HG03469 (cell line): ENCODE results near the gene TBCA.

Experiments used
- ATAC-seq: cut with Tn5 transposase; IDR thresholded peaks from one replicate; pipeline ENCODE4 v1.9.1; 2021; ENCODE audit warnings: mild to moderate bottlenecking, moderate library complexity, moderate number of reproducible peaks; ENCODE audit not compliant: unreplicated experiment

Gene TBCA, protein sequence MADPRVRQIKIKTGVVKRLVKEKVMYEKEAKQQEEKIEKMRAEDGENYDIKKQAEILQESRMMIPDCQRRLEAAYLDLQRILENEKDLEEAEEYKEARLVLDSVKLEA

GRCh38 chr5:77775790-77776553 lies at the start of gene TBCA:
TSS of gene TBCA (minus strand) at chr5:77776339. CDS start at chr5:77776257, 82 bp downstream.
- ATAC-seq, result peak; percentile 78

- no peak for ATAC-seq
Observed at GRCh38 chr5:77824981-77825380, 48.8 kb upstream of the TBCA start.

GRCh38 chr5:77816686-77817085 lies 40.5 kb upstream of the TBCA start:
- ATAC-seq, result no peak

DNA sequence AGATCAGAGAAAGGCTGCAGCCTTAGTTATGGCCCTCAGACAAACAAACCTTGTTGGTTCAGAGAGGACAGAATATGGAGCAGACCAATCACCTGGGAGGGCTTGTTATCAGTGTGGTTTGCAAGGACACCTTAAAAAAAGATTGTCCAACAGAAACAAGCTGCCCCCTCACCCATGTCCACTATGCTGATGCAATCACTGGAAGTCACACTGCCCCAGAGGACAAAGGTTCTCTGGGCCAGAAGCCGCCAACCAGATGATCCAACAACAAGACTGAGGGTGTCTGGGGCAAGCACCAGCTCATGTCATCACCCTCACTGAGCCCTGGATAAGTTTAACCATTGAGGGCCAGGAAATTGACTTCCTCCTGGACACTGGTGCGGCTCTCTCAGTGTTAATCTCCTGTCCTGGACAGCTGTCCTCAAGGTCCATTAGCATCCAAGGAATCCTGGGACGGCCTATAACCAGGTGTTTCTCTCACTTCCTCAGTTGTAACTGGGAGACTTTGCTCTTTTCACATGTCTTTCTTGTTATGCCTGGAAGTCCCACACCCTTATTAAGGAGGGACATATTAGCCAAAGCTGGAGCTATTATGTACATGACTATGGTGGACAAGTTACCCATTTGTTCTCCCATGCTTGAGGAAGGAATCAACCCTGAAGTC lies 36.9 kb upstream of the TBCA start:
- no peak for ATAC-seq

DNA sequence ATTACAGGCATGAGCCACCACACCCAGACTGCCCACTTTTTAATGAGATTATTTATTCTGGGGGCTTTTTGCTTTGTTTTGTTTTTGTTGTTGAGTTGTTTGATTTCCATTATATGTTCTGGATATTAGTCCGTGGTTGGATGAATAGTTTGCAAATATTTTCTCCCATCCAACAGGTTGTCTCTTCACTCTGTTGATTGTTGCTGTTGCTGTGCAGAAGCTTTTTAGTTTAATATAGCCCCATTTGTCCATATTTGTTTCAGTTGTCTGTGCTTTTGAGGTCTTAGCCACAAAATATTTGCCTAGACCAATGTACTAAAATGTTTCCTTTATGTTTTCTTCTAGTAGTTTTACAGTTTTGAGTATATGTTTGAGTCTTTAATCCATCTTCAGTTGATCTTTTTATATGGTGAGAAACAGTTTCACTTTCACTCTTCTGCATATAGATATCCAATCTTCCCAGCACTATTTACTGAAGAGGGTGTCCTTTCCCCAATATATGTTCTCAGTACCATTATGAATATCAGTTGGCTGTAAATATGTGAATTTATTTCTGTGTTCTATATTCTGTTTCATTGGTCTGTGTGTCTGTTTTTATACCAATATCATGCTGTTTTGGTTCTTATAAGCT lies 30.2 kb upstream of the TBCA start:
- ATAC-seq, result no peak

GRCh38 chr5:77798456-77798855 lies 22.3 kb upstream of the TBCA start:
- no peak for ATAC-seq

GRCh38 chr5:77797136-77797535 lies 21.0 kb upstream of the TBCA start:
- ATAC-seq, result no peak

GRCh38 chr5:77795846-77796245 lies 19.7 kb upstream of the TBCA start:
- no peak for ATAC-seq

DNA sequence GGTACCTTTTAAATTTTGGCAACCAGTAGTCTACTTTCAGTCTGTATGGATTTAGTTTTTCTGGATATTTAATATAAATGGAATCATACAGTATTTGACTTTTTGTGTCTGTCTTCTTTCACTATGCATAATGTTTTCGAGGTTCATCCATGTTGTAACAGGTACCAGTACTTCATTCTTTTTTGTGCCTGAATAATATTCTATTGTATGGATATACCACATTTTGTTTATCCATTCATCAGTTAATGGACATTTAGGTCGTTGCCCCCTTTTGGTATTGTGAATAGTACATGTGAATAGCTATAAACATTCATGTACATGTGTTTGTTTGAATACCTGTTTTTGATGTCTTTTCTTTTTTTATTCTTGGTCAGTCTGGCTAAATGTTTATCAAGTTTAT lies 19.1 kb upstream of the TBCA start:
- ATAC-seq, result no peak

DNA sequence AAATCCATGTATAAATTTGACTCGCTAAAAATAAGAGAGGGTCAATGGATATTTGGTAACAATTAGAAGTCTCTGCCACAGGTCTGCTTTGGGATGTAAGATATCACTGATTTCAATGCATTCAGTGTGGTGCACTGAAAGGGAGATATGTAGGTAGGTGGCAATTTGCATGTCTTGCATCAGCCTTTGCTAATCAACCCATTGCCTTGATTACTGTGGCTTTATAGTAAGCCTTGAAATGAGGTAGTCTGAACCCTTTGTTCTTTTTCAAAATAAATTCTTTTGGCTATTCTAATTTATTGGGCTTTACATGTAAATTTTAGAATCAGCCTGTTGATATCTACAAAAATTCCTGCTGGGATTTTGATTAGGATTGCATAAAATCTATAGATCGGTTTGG lies 15.8 kb upstream of the TBCA start:
- ATAC-seq, result no peak

DNA sequence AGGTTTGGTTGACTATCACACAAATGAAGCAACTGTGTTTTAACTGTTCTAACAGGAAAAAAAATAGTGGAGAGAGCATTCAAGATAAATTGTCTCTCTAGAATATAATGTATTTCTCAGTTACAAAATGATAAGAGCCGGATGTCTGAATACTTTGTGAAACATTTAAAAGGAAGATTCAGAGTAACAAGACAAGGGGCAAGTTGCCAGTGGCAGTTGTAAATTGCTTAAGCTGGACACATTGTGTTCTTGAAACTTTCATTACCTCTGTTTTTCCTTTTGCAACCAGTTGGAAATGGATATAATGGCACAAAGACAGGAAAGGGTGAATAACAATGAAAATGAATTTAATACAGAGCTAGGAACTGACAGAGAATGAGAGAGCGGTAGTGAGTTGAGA lies 15.2 kb upstream of the TBCA start:
- no peak for ATAC-seq

- ATAC-seq, result no peak
Observed at GRCh38 chr5:77785229-77785628, 9.1 kb upstream of the TBCA start.

DNA sequence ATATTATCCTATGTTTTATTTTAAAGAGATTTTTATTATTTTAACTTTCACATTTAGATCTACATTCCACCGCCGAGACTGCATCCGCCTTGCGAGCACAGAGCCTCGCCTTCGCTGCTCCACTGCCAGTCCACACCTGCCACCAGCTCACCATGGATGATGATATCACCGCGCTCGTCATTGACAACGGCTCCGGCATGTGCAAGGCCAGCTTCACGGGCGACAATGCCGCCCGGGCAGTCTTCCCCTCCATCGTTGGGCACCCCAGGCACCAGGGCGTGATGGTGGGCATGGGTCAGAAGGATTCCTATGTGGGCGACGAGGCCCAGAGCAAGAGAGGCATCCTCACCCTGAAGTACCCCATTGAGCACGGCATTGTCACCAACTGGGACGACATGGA lies 8.6 kb upstream of the TBCA start:
- ATAC-seq, result no peak

- ATAC-seq, result no peak
Observed at GRCh38 chr5:77781076-77781475, 4.9 kb upstream of the TBCA start.

DNA sequence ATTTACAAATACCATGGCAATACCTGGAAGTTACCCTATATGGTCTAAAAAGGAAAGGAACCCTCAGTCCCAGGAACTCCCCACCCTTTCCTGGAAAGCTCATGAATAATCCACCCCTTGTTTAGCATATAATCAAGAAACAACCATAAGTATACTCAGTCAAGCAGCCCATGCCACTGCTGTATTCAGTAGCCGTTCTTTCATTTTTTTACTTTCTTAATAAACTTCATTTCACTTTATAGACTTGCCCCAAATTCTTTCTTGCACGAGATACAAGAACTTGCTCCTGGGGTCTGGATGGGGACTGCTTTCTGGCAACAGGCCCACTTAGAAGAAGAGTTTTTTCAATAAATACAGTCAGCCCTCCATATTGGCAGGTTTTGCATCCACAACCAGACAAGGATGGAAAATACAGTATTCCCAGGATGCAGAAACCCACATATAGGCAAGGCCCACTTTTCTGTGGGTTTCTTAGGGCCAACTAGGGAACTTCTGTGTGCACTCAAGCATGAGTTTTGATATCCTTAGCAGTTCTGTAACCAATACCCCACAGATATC lies 2.8 kb upstream of the TBCA start:
- ATAC-seq, result no peak

GRCh38 chr5:77778398-77778797 lies 2.3 kb upstream of the TBCA start:
- ATAC-seq, result no peak

DNA sequence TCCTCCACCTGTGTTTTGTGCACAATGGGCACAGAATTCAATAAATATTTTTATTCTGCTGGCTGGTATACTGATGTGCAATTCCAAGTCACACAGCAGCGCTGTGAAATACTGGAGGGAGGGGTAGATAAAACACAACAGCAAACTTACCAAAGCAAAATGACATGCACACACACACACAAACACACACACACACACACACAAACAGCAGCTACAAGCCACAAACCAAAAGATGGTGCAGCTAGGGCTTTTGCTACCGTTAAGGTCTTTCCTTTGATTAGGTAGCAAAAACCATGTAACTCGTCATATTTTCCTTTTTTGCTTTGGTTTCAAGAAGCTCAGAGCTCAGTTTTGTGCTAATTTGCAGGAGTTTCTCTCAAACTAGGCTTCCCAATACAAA lies 1.8 kb upstream of the TBCA start:
- ATAC-seq, result no peak

GRCh38 chr5:77777281-77777892 lies 1.2 kb upstream of the TBCA start:
- ATAC-seq, result no peak

GRCh38 chr5:77776554-77777206 lies 541 bp upstream of the TBCA start:
- ATAC-seq, result no peak

GRCh38 chr5:77774981-77775789 lies 954 bp downstream of the TBCA start:
- ATAC-seq, result no peak
